ENCODE measurements around the gene APBA3. TPM values are rescaled to one million over a fixed set of nuclear protein-coding genes. Genes with fewer than 3 reads are reported as not detected.

Gene APBA3, protein sequence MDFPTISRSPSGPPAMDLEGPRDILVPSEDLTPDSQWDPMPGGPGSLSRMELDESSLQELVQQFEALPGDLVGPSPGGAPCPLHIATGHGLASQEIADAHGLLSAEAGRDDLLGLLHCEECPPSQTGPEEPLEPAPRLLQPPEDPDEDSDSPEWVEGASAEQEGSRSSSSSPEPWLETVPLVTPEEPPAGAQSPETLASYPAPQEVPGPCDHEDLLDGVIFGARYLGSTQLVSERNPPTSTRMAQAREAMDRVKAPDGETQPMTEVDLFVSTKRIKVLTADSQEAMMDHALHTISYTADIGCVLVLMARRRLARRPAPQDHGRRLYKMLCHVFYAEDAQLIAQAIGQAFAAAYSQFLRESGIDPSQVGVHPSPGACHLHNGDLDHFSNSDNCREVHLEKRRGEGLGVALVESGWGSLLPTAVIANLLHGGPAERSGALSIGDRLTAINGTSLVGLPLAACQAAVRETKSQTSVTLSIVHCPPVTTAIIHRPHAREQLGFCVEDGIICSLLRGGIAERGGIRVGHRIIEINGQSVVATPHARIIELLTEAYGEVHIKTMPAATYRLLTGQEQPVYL
- 13.0 and 22.3 TPM in 2 replicates for total RNA-seq

DNA sequence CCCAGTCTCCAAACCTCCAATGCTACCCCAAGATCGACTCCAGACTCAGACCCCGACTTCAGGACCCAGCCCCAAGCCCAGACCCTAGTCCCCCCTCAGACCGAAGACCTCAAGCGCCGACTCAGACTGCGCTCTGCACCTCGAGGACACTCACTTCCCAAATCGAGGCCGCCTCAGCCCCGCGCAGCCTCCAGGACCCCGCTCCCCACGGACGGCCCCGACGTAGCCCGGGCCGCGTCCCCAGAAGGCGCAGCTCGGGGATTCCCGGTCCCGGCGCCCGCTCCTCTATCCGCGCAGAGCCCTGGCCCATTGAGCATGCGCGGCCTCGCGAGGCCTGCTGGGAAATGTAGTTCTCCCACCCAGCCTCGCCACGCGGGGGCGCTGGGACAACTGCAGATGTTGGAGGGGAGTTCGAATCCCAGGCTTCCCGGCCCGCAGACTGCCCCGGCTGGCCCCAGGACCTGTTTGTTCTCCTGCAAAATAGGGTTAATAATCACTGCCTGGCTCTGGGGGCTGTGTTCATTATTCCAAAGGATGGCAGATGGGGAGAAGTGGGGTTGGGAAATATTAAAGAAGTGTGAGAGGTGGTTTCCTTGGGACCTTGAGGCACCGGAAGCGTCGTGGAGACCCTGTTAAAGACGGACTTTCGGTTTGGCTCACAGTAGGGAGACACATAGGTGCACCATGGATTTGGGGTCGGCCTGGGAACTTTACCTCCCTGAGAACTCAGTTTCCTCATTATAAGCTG, at the start of gene APBA3:
TSS of gene APBA3 (minus strand) at position 311 of the 748 bp plus-strand sequence. CDS start 1,428 bp downstream, outside the sequence.

DNA sequence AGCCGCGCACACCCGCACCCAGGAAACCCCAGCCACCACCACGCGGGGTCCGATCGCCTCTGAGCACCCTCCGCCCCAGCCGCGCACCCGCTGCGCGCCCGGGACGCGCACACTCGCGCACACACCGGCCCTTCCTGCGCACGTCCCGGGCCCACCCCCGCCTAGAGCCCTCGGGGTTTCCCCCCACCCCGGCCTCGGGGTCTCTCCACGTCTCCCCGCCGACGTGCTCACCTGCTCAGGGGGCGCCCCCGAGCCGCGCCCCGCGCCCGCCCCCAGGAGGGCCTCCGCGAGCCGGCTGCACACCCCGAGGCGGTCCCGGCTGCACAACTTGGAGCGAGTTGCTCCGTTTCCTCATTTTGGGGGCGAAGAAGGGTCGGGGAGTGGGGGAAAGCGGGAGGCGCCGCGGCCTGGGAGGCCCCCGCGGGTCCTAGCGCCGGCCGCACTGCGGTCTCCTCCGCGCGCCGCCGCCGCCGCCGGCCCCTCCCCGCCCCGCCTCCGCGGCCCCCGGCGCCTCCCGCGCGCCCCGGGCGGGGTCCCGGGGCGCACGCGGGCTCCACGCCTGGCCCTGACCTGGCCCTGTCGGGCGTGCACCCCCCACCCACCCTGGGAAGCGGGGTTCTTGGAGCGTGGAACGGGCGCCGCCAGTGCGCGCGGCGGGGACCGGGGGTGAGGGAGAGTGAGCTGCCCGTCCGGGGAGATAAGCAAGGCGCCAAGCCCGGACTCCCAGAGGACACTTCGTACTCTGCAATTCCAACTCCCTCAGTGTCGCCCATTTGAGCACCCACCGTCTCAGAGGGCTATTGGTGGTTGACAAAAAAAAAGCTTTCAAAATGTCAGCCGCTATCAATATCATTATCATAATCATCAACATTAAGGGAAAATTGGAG, 24.7 kb upstream of the APBA3 start, which contains the start of gene MATK:
TSS of gene MATK (minus strand) at position 444 of the 887 bp plus-strand sequence. CDS start 1,246 bp downstream, outside the sequence.

DNA sequence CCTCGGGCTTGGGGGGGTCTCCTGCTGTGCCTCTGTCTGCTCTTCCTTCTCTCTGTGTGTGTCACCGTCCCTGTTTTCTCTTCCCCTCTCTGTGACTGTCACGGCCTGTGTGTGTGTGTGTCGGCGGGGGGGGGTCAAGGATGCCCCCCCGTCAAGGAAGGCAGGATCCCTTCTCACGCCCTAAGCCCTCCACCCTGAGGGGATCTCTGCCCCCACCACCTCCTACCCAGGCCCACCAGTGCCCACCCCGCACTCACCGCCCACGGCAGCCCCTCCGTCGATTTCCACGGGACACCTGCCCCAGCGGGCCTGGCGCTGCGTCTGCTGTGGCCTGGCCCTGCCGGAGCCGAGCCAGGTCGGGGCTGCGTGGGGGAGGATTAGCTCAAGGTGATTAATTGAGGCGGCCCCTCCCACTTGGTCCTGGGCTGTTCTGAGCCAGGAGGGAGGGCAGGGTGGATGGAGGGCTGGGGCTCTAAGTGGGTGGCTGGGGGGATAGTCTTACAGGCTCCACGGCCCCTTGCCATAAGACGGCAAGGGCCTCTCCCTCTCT, 10.5 kb upstream of the APBA3 start, which contains the start of gene RAX2:
TSS of gene RAX2 (minus strand) at position 323 of the 550 bp plus-strand sequence. CDS start 486 bp downstream, outside the sequence.

DNA sequence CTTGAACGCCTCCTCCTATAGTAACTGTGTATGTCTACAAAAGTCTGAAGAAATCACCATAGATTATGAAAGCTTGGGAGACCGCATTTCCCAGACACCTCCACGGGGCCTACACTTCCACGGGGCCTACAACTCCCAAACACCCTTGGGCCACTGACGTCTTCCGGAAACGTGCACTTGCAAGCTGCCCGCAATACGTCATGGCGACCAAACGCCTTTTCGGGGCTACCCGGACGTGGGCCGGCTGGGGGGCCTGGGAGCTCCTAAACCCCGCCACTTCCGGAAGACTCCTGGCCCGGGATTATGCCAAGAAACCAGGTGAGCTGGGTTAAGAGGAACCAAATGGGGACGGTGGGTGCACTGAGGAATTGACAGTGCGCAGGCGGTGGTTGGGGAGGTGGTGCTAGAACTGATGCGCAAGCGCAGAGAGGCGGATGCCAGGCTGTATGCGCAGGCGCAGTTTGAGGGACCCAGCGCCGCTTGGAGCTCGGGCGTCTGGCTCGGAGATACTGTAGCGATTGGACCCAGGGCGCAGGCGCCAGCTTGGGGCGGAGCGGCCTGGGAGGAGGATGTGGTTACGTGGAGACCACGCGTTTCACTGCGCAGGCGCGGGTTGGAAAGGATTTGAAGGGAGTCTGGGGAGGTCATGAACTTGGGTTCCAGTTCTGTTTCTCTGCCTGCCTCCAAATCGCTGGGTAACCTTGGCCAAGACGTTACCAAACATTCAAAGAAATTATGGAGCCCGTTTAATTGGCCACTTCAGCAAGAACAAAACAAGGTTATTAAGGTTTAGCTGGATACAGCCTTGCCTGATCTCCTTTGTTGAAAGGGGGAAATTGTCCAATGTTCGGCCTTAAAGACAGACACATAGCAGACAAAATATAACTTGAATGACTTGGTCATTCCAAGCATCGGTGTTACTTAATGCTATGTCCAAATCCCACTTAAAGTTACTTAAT, 1.3 kb upstream of the APBA3 start, which contains the start of gene MRPL54:
TSS of gene MRPL54 (plus strand) at position 182 of the 959 bp plus-strand sequence. CDS start at position 201, 19 bp downstream.

DNA sequence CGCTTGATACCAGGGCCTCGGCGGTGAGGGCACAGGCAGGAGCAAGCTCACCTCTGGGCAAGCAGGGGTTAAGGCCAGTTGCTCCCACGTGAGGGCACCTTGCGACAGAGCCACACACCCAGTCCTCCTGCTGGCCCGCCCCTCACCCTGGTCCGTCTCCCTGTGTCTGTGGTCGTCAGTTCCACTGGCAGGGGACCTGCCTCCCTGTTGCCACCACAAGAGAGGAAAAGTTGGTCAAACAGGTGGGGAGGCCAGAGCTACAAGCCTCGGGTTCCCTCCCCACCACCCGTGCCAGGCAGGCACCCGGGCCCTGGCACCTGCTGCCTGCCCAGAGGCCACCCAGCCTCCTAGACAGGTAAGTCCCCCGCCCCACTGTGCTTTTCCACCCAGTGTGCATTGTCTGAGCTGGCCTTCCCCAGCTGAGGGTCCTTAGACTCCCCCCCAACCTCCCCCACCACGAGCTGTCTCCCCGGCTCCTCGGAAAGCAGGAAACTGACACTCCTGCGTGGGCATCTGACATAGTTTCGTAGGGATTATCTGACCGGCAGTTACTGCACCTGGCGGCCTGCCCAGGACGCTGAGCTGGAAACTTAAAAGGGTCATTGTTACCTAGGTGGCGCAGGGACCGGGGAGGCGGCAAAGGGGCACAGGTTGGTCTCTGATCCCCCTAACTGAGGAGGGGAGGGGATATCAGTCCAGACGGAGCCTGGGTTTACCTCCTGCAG, 53.1 kb downstream of the APBA3 start, which contains the start of gene TJP3:
TSS of gene TJP3 (plus strand) at position 178 of the 725 bp plus-strand sequence. CDS start 20,049 bp downstream, outside the sequence.

Other genes starting within 250 kb of the APBA3 start
- not detected in 2 replicates for gene TEKTIP1, start 222.5 kb downstream of the APBA3 start, total RNA-seq
- 76.9 and 84.6 TPM in 2 replicates for gene MFSD12, start 204.1 kb downstream of the APBA3 start, total RNA-seq
- gene HMG20B, start 188.7 kb downstream of the APBA3 start, total RNA-seq = 114 and 132 TPM in 2 replicates
- not detected in 2 replicates for gene GIPC3, start 176.2 kb downstream of the APBA3 start, total RNA-seq
- 0.49 TPM in 1 of 2 replicates, not detected in the other for gene TBXA2R, start 154.8 kb downstream of the APBA3 start, total RNA-seq
- 31.7 and 37.0 TPM in 2 replicates for gene CACTIN, start 134.9 kb downstream of the APBA3 start, total RNA-seq
- 10.8 and 16.0 TPM in 2 replicates for gene PIP5K1C, start 61.2 kb downstream of the APBA3 start, total RNA-seq
- 7.5 and 10.6 TPM in 2 replicates for gene TJP3, start 53.3 kb downstream of the APBA3 start, total RNA-seq
- 57.3 and 99.0 TPM in 2 replicates for gene MRPL54, start 990 bp upstream of the APBA3 start, total RNA-seq
- gene RAX2, start 10.5 kb upstream of the APBA3 start, total RNA-seq = not detected in 2 replicates
- not detected in 2 replicates for gene MATK, start 24.7 kb upstream of the APBA3 start, total RNA-seq
- not detected in 2 replicates for gene ZFR2, start 107.3 kb upstream of the APBA3 start, total RNA-seq
- gene ATCAY, start 119.0 kb upstream of the APBA3 start, total RNA-seq = not detected in 2 replicates
- gene NMRK2, start 171.4 kb upstream of the APBA3 start, total RNA-seq = not detected in 2 replicates
- 63.6 and 65.4 TPM in 2 replicates for gene DAPK3, start 209.4 kb upstream of the APBA3 start, total RNA-seq
- 1,684 and 2,218 TPM in 2 replicates for gene EEF2, start 223.8 kb upstream of the APBA3 start, total RNA-seq
- gene PIAS4, start 246.0 kb upstream of the APBA3 start, total RNA-seq = 20.8 and 21.8 TPM in 2 replicates